ENCODE data around the gene GRIK4. TPM values are rescaled to one million over a fixed set of nuclear protein-coding genes. Genes with fewer than 3 reads are reported as not detected.

The GRIK4 gene
- total RNA-seq, 3 donors from 2014 or later: 0.05 to 0.30 (median 0.11) TPM

DNA sequence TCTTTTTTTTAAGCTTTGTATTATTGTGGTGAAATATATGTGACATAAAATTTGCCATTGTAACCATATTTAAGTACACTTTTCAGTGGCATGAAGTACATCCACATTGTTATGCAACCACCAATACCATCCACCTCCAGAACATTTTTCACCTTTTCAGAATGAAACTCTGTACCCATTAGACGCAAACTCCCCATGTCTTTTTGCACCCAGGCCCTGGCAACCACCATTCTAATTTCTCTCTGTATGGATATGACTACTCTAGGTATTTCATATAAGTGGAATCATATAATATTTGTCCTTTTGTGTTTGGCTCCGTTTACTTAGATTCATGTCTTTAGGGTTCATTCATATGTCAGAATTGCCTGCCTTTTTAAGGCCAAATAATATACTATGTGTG is 329.5 kb downstream of the GRIK4 start:
- H3K9me3 Mint-ChIP-seq: peaks cover 5% of the 10 kb centered on the region
- H3K4me1 Mint-ChIP-seq (ENCODE audit: low read depth): no peaks in the 10 kb centered on the region
- peaks cover 13% of the 10 kb centered on the region for H3K27me3 Mint-ChIP-seq (ENCODE audit: low read depth)
- no peaks in the 10 kb centered on the region for H3K36me3 Mint-ChIP-seq (ENCODE audit: insufficient read depth)
- no peak overlapping the region for H3K4me3 Mint-ChIP-seq
- ATAC-seq (no peak), DNase-seq (no peak)

GRCh38 chr11:120842195-120842594 is 330.6 kb downstream of the GRIK4 start:
- H3K4me3 Mint-ChIP-seq: no peak overlapping the region
- DNase-seq (no peak), ATAC-seq (no peak)
- peaks cover 5% of the 10 kb centered on the region for H3K9me3 Mint-ChIP-seq
- H3K27me3 Mint-ChIP-seq (ENCODE audit: low read depth): peaks cover 9% of the 10 kb centered on the region
- H3K4me1 Mint-ChIP-seq (ENCODE audit: low read depth): no peaks in the 10 kb centered on the region
- H3K36me3 Mint-ChIP-seq (ENCODE audit: insufficient read depth): no peaks in the 10 kb centered on the region

DNA sequence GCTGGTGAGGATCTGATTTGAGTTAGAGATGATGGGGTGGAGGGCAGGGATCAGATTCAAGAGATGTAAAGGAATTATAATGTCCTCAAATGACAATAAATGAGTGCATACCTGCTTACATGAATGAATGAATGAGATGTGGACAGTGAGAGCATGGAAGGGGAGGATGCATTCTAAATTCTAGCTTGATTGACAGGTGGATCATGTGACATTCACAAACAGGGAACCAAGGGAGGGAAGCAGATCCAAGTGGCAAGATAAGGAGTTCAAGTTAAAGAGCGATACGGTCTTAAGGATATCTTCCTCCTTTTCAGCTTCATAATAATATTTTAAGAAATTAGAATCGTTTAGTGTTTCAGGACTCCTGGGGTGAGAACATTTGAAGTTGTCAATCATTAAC is 341.9 kb downstream of the GRIK4 start:
- H3K4me3 Mint-ChIP-seq: no peak overlapping the region

DNA sequence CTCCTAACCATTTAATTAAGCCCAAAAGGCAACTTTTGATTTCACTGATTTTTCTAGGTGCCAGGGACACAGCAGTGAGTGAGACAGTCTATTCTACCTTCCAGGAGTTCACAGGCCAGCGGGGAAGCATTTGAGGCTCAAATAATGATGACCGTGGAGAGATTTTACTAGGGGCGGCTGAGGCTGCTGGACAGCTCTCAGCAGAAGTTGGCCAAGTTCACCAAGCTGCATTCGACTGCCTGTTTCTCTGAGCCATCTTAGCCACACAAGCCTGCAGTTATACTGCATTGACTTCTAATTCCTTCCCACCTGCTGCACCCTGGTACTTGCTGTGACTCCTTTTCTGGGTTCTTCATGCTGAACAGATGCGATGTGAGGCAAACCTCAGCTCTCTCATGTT is 343.4 kb downstream of the GRIK4 start:
- H3K27me3 Mint-ChIP-seq (ENCODE audit: low read depth): no peaks in the 10 kb centered on the region
- H3K4me3 Mint-ChIP-seq: no peak overlapping the region
- ATAC-seq: no peak
- H3K4me1 Mint-ChIP-seq (ENCODE audit: low read depth): no peaks in the 10 kb centered on the region
- no peak for DNase-seq
- no peaks in the 10 kb centered on the region for H3K9me3 Mint-ChIP-seq
- H3K36me3 Mint-ChIP-seq (ENCODE audit: insufficient read depth): no peaks in the 10 kb centered on the region

More for the DNA sequence above, 341.9 kb downstream of the GRIK4 start:
- no peaks in the 10 kb centered on the region for H3K27me3 Mint-ChIP-seq (ENCODE audit: low read depth)
- H3K4me1 Mint-ChIP-seq (ENCODE audit: low read depth): no peaks in the 10 kb centered on the region
- H3K9me3 Mint-ChIP-seq: no peaks in the 10 kb centered on the region
- DNase-seq (no peak), ATAC-seq (no peak)
- no peaks in the 10 kb centered on the region for H3K36me3 Mint-ChIP-seq (ENCODE audit: insufficient read depth)

DNA sequence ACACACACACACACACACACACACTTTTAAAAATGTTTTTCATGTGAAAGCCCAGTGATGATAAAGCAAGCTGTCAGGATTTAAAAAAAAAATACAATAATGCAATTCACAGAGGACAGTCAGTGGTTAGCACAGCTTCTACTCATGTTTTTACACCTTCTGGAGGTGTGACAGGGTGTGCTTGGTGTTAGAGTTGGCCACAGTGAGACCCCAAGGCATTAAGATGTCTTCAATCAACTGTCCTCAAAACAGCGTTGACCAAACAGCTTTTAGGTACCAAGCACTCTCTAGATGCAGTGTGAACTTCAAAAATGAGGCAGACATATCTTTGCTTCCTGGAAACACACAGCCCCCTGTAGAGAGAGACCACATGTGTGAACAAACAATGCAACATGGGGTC is 346.0 kb downstream of the GRIK4 start:
- no peaks in the 10 kb centered on the region for H3K36me3 Mint-ChIP-seq (ENCODE audit: insufficient read depth)
- no peaks in the 10 kb centered on the region for H3K9me3 Mint-ChIP-seq
- H3K4me3 Mint-ChIP-seq: no peak overlapping the region
- H3K27me3 Mint-ChIP-seq (ENCODE audit: low read depth): peaks cover 3% of the 10 kb centered on the region
- no peak for DNase-seq
- no peak for ATAC-seq
- H3K4me1 Mint-ChIP-seq (ENCODE audit: low read depth): no peaks in the 10 kb centered on the region

- DNase-seq (no peak), ATAC-seq (no peak)
- Mint-ChIP-seq H3K4me3 (no peak overlapping the region), H3K36me3 (ENCODE audit: insufficient read depth) (no peaks in the 10 kb centered on the region), H3K4me1 (ENCODE audit: low read depth) (no peaks in the 10 kb centered on the region), H3K9me3 (no peaks in the 10 kb centered on the region), H3K27me3 (ENCODE audit: low read depth) (peaks cover 7% of the 10 kb centered on the region)
Measured at GRCh38 chr11:120858740-120859139, 347.2 kb downstream of the GRIK4 start.

DNA sequence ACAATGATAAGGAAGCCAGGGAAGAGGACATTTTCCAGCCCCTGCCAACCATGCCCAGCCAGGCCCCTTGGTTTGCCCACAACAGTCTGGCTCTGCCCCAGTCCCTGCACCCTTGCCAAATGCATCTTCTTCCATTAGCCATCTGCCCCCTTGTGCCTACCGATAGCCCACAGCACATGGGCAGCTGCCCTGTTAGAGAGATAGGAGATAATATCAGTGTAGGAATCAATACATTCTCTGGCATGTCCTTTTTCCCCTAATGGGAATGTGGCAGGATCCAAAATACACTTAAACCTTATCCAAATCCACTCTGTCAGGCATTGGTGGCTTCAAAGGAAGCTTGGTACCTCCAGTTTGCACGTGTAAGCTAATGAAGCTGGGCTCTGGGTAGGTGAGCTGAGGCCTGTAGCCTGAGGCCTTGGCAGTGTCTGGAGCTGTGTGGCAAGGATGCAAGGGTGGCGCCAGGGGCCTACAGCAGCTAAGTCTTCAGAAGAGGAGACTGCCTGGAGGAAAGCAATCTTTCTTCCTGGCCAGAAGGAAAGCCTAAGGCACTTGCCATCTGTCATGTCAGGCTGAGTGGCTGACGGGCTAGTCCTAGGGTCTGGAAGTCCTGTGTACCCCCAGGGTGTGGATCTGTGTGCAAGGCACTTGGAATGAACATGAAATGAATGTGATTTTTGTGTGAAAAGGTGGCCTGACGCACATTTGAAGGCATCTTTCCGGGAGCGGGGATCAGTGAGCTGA is 348.2 kb downstream of the GRIK4 start:
- Mint-ChIP-seq H3K36me3 (ENCODE audit: insufficient read depth) (no peaks in the 10 kb centered on the region), H3K9me3 (no peaks in the 10 kb centered on the region), H3K27me3 (ENCODE audit: low read depth) (peaks cover 8% of the 10 kb centered on the region), H3K4me1 (ENCODE audit: low read depth) (no peaks in the 10 kb centered on the region), H3K4me3 (no peak overlapping the region)
- ATAC-seq (no peak), DNase-seq (no peak)

DNA sequence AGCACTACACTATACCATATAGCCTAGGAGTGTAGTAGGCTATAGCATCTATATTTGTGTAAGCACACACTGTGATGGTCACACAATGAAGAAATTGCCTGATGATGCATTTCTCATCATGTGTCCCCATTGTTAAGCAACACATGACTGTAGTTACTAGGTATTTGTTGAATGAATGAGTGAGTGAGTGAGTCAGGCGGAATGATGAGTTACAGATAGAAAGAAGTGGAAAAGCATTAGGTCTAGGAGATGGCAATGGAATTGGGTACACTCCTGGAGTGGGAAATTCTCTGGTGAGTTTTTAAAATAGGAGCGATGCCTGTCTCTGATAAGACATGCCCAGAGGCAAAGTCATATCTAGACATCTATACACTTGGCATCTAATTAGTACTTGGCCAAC is 351.8 kb downstream of the GRIK4 start:
- Mint-ChIP-seq H3K4me1 (ENCODE audit: low read depth) (no peaks in the 10 kb centered on the region), H3K36me3 (ENCODE audit: insufficient read depth) (no peaks in the 10 kb centered on the region), H3K9me3 (no peaks in the 10 kb centered on the region), H3K27me3 (ENCODE audit: low read depth) (peaks cover 15% of the 10 kb centered on the region), H3K4me3 (no peak overlapping the region)
- ATAC-seq: no peak
- no peak for DNase-seq

GRCh38 chr11:120867024-120867423 is 355.5 kb downstream of the GRIK4 start:
- Mint-ChIP-seq H3K4me1 (ENCODE audit: low read depth) (no peaks in the 10 kb centered on the region), H3K36me3 (ENCODE audit: insufficient read depth) (no peaks in the 10 kb centered on the region), H3K9me3 (no peaks in the 10 kb centered on the region), H3K4me3 (no peak overlapping the region), H3K27me3 (ENCODE audit: low read depth) (peaks cover 19% of the 10 kb centered on the region)
- DNase-seq: no peak
- ATAC-seq: no peak

DNA sequence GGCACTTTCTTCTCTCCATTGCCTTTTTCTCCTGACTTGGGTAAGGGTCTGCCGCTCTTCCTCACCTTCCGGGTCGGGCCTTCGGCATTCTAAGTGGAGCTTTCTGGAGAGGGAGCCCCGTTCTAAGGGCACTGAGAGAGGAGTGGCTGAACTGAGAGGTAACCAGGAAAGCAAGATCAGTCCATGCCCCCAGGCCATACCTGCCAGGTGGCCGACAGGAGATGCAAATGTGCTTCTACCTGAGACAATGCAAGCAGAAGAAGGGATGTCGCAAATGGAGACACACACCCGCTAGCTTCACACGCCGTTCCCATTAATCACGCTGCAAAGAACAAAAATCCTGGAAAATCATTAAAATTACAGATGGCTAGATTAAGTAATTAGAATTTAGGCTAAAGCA is 356.0 kb downstream of the GRIK4 start:
- H3K27me3 Mint-ChIP-seq (ENCODE audit: low read depth): peaks cover 18% of the 10 kb centered on the region
- DNase-seq (no peak), ATAC-seq (no peak)
- no peaks in the 10 kb centered on the region for H3K4me1 Mint-ChIP-seq (ENCODE audit: low read depth)
- H3K9me3 Mint-ChIP-seq: no peaks in the 10 kb centered on the region
- H3K4me3 Mint-ChIP-seq: no peak overlapping the region
- no peaks in the 10 kb centered on the region for H3K36me3 Mint-ChIP-seq (ENCODE audit: insufficient read depth)

- no peaks in the 10 kb centered on the region for H3K4me1 Mint-ChIP-seq (ENCODE audit: low read depth)
Measured at GRCh38 chr11:120867988-120868387, 356.4 kb downstream of the GRIK4 start.

DNA sequence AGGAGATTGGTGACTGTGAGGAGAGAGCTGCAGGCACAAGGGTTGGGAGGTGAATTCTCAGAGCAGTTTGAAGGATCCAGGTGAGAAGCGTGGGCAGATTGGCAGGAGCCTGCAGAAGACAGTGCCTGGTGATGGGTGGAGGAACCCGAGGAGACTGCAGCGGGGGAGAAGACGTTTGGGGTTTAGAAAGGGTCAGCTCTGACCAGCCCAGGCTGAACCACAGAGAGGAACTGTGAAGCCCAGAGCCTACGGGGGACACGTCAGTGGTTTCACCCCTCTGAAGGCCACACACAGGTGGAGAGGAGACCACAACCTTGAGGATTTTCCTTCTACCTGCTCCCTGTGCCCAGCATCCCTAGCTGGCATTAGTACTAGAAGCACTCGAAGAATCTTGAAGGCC is 357.5 kb downstream of the GRIK4 start:
- no peaks in the 10 kb centered on the region for H3K36me3 Mint-ChIP-seq (ENCODE audit: insufficient read depth)
- no peaks in the 10 kb centered on the region for H3K4me1 Mint-ChIP-seq (ENCODE audit: low read depth)
- no peak overlapping the region for H3K4me3 Mint-ChIP-seq
- H3K9me3 Mint-ChIP-seq: no peaks in the 10 kb centered on the region
- ATAC-seq (no peak), DNase-seq (no peak)
- H3K27me3 Mint-ChIP-seq (ENCODE audit: low read depth): peaks cover 20% of the 10 kb centered on the region

More at GRCh38 chr11:120867988-120868387, 356.4 kb downstream of the GRIK4 start:
- Mint-ChIP-seq H3K4me3 (no peak overlapping the region), H3K9me3 (no peaks in the 10 kb centered on the region), H3K27me3 (ENCODE audit: low read depth) (peaks cover 21% of the 10 kb centered on the region), H3K36me3 (ENCODE audit: insufficient read depth) (no peaks in the 10 kb centered on the region)
- DNase-seq (no peak), ATAC-seq (no peak)

- Mint-ChIP-seq H3K36me3 (ENCODE audit: insufficient read depth) (no peaks in the 10 kb centered on the region), H3K27me3 (ENCODE audit: low read depth) (peaks cover 20% of the 10 kb centered on the region), H3K4me1 (ENCODE audit: low read depth) (no peaks in the 10 kb centered on the region), H3K4me3 (no peak overlapping the region), H3K9me3 (no peaks in the 10 kb centered on the region)
- DNase-seq: no peak
- no peak for ATAC-seq
Measured at GRCh38 chr11:120869516-120870011, 358.0 kb downstream of the GRIK4 start.

GRCh38 chr11:120871194-120871593 is 359.6 kb downstream of the GRIK4 start:
- H3K36me3 Mint-ChIP-seq (ENCODE audit: insufficient read depth): no peaks in the 10 kb centered on the region
- peaks cover 1% of the 10 kb centered on the region for H3K9me3 Mint-ChIP-seq
- H3K27me3 Mint-ChIP-seq (ENCODE audit: low read depth): peaks cover 20% of the 10 kb centered on the region
- H3K4me3 Mint-ChIP-seq: no peak overlapping the region
- DNase-seq: no peak
- H3K4me1 Mint-ChIP-seq (ENCODE audit: low read depth): no peaks in the 10 kb centered on the region
- ATAC-seq: no peak

DNA sequence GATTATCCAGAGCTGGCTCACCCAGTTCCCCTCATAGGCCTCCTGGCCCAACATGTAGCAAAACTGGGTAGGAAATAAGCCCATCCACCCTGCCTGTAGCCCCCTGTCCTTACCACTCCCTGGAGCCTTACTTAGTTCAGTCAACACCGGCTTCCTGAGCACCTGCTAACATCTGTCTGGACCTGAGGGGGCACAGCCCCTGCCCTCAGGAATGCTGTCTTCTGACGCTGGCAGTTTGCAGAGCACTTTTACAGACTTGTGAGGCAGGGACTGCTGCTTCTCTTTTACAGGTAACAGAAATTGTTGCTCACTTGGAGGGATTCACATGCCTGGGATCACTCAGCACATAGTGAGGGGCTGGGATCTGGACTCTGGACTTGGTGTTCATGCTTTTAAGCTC is 360.4 kb downstream of the GRIK4 start:
- Mint-ChIP-seq H3K27me3 (ENCODE audit: low read depth) (peaks cover 20% of the 10 kb centered on the region), H3K4me3 (no peak overlapping the region), H3K4me1 (ENCODE audit: low read depth) (no peaks in the 10 kb centered on the region), H3K36me3 (ENCODE audit: insufficient read depth) (no peaks in the 10 kb centered on the region), H3K9me3 (peaks cover 4% of the 10 kb centered on the region)
- ATAC-seq (peak in 1 of 2 donors; percentile 4), DNase-seq (no peak)
